Jurkat, Clone E6-1 (cell line): ENCODE measurements around the gene KRT20. TPM values are rescaled to one million over a fixed set of nuclear protein-coding genes. Genes with fewer than 3 reads are reported as not detected.
"Not testable (repeated sequence)": the region's sequence is repeated elsewhere in the genome, so short reads cannot be mapped to it uniquely, and the experiment has no call there.

Experiments used
- DNase-seq: peaks from one replicate; pipeline ENCODE4 v3.0.0-alpha.2; 2011; ENCODE audit warnings: low read depth, low spot score
- H3K4me3 ChIP-seq: 2 replicates; pipeline ENCODE4 v1.5.1; 2011; ENCODE audit warnings: mild to moderate bottlenecking, low read length, control low read depth, moderate library complexity
- polyA plus RNA-seq: library from polyadenylated mRNA; unstranded; fragments of >200 nt; gene quantifications from one replicate; pipeline ENCODE4 v1.2.1, GENCODE V29; 2012; ENCODE audit warnings: missing spikeins; ENCODE audit not compliant: insufficient read length, insufficient read depth

KRT20 gene
- polyA plus RNA-seq = not detected

GRCh38 chr17:40884708-40885512 is at the start of gene KRT20:
Gene KRT20 (minus strand): TSS chr17:40885242. CDS start chr17:40885185, 57 bp downstream.
- peak; percentile 16 for DNase-seq
- H3K4me3 ChIP-seq = no peak within 1 kb of the TSS

DNA sequence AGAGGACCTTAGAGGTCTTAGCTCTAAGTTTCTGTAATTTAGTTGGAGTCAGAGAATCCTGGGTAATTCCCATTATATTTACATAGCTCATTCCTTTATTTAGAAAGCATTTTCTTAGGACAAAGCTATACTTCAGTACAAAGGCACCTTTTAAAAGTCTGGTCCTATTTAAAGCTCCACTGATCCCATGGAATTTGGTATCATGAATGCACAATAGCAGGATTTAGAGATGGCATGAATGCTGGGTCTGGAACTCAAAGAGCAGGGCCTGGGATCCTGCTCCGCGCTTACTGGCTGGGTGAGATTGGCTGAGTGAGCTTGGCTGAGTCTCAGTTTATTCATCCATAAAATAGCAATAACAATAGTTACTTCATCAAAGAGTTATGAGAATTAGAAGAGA is 47.6 kb upstream of the KRT20 start:
- DNase-seq = no peak
- no peak overlapping the region for H3K4me3 ChIP-seq

- no peak overlapping the region for H3K4me3 ChIP-seq
- DNase-seq = no peak
Measured at GRCh38 chr17:40931311-40931710, 46.3 kb upstream of the KRT20 start.

DNA sequence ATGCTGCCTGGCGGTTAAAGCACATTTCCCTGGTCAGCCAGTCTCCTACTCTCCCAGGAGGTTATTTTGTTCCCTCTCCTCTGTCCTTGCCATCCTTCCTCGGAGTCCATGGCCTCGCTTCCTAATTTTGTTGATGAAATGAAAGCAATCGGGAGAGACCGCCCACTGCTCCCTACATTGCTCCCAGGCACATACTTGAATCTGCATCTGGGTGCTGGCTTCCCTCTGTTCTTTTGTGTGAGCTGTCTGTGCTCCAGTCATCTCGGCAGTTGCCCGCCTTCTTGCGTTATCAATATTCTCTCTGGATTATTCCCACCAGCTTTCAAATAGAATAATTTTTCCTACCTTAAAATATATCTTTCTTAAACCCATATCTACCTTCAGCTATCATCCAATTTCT is 41.3 kb upstream of the KRT20 start:
- H3K4me3 ChIP-seq = no peak overlapping the region
- DNase-seq = no peak

GRCh38 chr17:40922239-40922638 is 37.2 kb upstream of the KRT20 start:
- no peak overlapping the region for H3K4me3 ChIP-seq
- DNase-seq = no peak

- DNase-seq = no peak
- no peak overlapping the region for H3K4me3 ChIP-seq
Measured at GRCh38 chr17:40921026-40921425, 36.0 kb upstream of the KRT20 start.

DNA sequence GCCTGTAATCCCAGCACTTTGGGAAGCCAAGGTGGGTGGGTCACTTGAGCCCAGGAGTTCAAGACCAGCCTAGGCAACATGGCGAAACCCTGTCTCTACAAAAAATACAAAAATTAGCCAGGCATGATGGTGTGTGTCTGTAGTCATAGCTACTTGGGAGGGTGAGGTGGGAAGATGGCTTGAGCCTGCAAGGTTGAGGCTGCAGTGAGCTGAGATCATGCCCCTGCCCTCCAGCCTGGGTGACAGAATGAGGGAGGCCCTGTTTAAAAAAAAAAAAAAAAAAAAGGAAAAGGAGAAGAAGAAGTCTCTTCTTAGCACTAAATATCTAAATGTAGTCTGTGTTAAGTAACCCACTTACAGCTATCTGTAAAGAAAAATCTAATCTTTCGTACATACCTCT is 32.1 kb upstream of the KRT20 start:
- H3K4me3 ChIP-seq, DNase-seq: not testable (repeated sequence)

DNA sequence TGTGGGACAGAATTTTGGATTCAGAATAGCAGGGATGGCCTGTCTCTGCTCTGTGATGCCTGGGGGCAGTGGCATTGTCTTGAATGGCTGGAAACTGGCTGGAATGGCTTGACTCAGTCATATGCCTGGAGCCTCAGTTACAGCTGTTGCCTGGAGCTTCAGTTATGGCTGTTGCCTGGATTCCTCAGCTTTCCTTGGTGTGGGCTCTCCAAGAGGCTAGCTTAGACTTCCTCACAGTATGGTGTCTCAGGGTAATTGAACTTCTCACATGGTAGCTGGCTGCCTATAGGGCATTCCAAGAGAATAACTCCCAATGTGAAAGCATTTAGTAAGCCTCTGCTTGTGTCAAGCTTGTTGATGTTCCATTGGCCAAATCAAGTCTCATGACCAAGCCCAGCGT is 31.3 kb upstream of the KRT20 start:
- H3K4me3 ChIP-seq = no peak overlapping the region
- DNase-seq = no peak

GRCh38 chr17:40915721-40916256 is 30.7 kb upstream of the KRT20 start:
- no peak overlapping the region for H3K4me3 ChIP-seq
- DNase-seq = no peak

- no peak overlapping the region for H3K4me3 ChIP-seq
- no peak for DNase-seq
Measured at GRCh38 chr17:40915199-40915661, 30.2 kb upstream of the KRT20 start.

GRCh38 chr17:40914075-40914855 is 29.2 kb upstream of the KRT20 start:
- DNase-seq = no peak
- no peak overlapping the region for H3K4me3 ChIP-seq

GRCh38 chr17:40912486-40913210 is 27.6 kb upstream of the KRT20 start:
- no peak overlapping the region for H3K4me3 ChIP-seq
- no peak for DNase-seq

DNA sequence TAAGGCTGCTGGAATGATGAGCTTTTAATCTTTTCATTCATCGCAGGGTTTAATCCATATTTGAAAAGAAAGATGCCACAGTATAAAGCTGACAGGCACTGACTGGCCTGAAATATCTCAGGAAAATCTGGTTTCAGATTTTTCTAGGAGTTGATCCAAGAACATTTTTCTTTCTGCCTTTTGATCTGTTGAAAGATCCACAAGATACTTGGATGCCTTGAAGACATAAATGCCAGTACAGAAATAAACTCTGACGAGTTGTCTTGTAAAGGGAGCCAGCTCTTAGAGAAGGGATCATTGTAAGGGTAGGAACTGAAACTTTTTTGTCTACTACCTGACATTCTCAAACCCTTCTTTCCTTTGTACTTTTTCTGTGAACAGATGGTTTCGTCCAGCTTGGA is 25.4 kb upstream of the KRT20 start:
- DNase-seq = no peak
- H3K4me3 ChIP-seq = no peak overlapping the region

GRCh38 chr17:40909755-40910154 is 24.7 kb upstream of the KRT20 start:
- H3K4me3 ChIP-seq = no peak overlapping the region
- no peak for DNase-seq

DNA sequence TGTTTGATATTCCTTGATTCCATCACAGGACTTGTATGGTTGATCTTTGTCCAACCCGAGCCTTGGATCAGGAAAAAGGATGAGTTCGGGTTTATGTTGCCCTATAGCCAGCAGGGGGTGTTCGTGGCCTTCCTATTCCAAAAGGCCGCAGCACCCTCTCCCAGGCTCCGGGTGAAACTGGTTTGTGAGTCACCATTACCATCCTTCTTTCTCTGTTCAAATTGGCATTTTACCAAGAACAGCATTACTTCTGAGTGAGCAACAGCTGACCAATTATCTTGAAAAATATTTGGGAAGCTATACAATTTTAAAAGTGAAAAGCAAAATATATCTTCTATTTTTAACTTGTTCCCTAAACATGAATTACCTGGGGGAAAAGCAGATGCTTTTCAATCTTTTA is 24.3 kb upstream of the KRT20 start:
- no peak overlapping the region for H3K4me3 ChIP-seq
- DNase-seq = peak; percentile 30

DNA sequence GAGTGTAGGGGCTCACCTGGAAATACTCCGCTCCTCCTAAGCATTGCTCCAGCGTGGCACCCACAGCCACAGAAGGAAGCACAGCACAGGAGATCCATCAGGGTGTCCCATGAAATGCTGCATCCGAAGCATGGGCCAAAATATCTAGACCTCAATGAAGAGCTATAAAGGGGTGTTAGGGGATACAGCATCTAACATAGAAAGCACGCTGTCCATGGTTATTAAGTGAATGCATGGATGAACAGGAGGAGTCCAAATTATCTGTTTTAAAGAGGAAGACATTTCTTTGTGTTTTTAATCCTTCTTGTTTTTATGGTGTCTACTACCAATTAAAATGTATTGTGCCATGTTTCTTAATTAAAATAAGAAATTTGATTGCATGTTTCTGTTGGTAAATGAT is 21.6 kb upstream of the KRT20 start:
- no peak for DNase-seq
- no peak overlapping the region for H3K4me3 ChIP-seq

DNA sequence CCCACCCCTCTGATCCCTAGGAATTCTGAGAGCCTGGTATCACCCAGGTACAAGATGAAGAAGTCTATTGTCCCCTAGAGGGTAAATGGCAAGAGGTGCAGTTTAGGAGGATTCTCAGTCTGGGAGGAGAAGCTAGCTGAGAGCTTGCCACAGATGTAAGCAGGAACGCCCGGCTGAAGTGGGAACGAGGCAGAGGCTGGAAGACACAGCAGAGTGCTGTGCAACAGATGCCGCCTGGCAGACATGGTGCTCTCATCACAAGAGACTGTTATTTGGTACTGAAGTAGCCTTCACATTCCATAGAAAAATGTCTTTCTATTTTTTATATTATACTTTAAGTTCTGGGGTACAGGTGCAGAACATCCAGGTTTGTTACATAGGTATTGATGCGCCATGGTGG is 20.3 kb upstream of the KRT20 start:
- no peak overlapping the region for H3K4me3 ChIP-seq
- DNase-seq = no peak

- no peak overlapping the region for H3K4me3 ChIP-seq
- no peak for DNase-seq
Measured at GRCh38 chr17:40903129-40903847, 18.2 kb upstream of the KRT20 start.

- H3K4me3 ChIP-seq = no peak overlapping the region
Measured at GRCh38 chr17:40902498-40902897, 17.5 kb upstream of the KRT20 start.

More at GRCh38 chr17:40902498-40902897, 17.5 kb upstream of the KRT20 start:
- no peak for DNase-seq
